Gastrocnemius medialis (tissue), 4 donors: ENCODE measurements around the gene PRKN.

Source experiments
- CTCF ChIP-seq, 5 experiments: fragments of 450-650 bp in 3 of 5; fragments of 200-600 bp in 2 of 5; sonication (generic) in 2 of 5; IDR thresholded peaks in 4 of 5; conservative IDR thresholded peaks in 1 of 5; 1 replicate in 4 of 5; 2 replicates in 1 of 5; pipeline ENCODE4 v1.5.1; 2016 to 2019; ENCODE audit warnings: antibody characterized with exemption in 5 of 5, mild to moderate bottlenecking in 3 of 5, moderate library complexity in 3 of 5
- POLR2A ChIP-seq, 2 donors: fragments of 450-650 bp; IDR thresholded peaks; one replicate each; pipeline ENCODE4 v1.6.1; 2017; ENCODE audit warnings: antibody characterized with exemption in 2 of 2, mild to moderate bottlenecking in 2 of 2, moderate library complexity in 2 of 2

GRCh38 chr6:161880056-161880455, 847.5 kb downstream of the PRKN start:
- TF ChIP-seq CTCF (IDR thresholded peaks at IDR 0.05 in 4 of 5, conservative IDR thresholded peaks at IDR 0.05 in 1 of 5) (no peak), POLR2A (IDR thresholded peaks at IDR 0.05) (no peak)
